HG03558 (cell line): ENCODE data around the gene SLC47A2.
"Not testable (repeated sequence)": the region's sequence is repeated elsewhere in the genome, so short reads cannot be mapped to it uniquely, and the experiment has no call there.

Experiments used
- ATAC-seq: cut with Tn5 transposase; IDR thresholded peaks from one replicate; pipeline ENCODE4 v1.9.1; 2021; ENCODE audit warnings: moderate number of reproducible peaks; ENCODE audit not compliant: unreplicated experiment; ENCODE audit errors: extremely low read depth

SLC47A2 gene

GRCh38 chr17:19673623-19674022 lies 42.8 kb downstream of the SLC47A2 start:
- ATAC-seq, result no peak

- ATAC-seq, result no peak
These were observed 44.2 kb downstream of the SLC47A2 start for GRCh38 chr17:19672009-19672750.

- no peak for ATAC-seq
These were observed 45.0 kb downstream of the SLC47A2 start for GRCh38 chr17:19671433-19671832.

- no peak for ATAC-seq
These were observed 45.5 kb downstream of the SLC47A2 start for GRCh38 chr17:19670908-19671307.

- ATAC-seq, result not testable (repeated sequence)
These were observed 46.7 kb downstream of the SLC47A2 start for GRCh38 chr17:19669680-19670079.

GRCh38 chr17:19664821-19665181 lies 51.6 kb downstream of the SLC47A2 start:
- no peak for ATAC-seq

DNA sequence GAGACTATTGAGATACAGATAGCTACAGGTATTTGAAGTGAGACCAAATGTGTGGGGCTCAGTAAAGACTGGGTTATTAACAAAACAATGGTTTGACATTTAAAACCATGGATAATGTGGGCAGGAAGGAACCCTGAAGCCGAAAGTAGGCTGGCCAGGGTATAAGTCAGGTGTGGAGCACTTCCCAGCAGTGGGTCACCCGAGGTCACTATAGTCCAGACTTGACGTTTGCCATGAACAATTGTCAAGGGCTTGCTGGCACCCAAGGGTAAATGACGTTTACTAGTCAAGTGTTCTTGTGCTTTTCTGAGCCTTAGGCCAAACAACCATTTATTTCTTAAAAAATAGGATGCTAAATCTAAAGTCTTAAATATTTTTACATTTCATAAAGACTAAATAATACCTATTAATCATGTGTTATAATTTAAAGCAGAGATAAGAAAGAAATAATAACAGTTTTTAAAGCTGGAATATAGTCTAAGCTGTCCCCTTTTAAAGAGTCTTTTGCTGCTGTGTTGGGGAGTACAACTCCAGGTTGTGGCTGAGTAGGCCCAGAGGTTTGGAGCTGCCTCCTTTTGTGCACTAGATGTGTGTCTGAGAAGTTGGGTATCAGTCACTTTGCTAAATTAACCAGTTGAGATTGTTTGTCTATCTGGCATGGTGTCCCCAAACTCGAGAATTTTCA lies 52.1 kb downstream of the SLC47A2 start:
- no peak for ATAC-seq

GRCh38 chr17:19663097-19663496 lies 53.3 kb downstream of the SLC47A2 start:
- no peak for ATAC-seq

DNA sequence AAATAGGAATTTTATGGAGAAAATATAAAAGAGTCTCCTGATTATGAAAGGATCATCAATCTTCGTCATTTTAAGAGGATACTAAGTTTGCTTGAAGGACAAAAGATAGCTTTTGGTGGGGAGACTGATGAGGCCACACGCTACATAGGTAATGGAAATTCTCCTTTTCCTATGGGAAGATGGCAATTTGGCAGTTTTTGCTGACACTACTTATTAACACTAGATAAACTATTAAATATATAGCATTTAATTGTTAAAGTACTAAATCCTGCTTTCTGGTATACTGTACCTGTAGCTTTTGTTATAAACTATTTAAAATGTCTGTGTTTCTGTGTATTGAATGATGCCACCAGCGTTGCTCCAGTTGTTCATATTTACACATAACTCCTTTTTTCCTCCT lies 55.3 kb downstream of the SLC47A2 start:
- ATAC-seq, result no peak

DNA sequence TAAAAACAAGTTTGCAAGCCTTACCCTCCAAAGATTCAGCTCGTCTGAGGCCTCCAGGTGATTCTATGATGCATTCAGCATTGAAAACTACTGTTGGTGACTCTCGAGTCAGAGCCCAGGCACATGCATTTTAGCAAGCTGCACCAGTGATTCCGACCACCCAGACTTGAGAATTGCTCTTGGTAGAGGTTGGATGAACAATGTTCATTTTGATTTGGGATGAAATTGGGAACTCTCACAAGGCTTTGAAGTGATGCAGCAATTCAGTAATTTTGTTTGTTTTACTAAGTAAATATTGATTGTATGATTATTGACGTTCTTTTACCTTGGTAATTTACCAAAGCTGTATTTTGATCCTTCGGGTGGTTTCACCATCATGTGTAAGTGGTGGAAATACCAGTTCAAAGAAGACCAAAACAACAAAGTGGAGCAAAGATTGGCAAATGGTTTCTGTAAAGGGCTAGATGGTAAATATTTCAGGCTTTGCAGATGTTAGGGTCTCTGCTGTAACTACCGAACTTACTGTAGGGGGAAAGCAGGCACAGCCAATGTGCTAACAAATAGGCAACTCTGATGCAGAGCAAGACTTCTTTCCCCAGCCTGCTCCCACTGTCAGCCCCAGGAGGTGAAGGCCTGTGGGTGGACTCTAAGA lies 56.0 kb downstream of the SLC47A2 start:
- no peak for ATAC-seq

DNA sequence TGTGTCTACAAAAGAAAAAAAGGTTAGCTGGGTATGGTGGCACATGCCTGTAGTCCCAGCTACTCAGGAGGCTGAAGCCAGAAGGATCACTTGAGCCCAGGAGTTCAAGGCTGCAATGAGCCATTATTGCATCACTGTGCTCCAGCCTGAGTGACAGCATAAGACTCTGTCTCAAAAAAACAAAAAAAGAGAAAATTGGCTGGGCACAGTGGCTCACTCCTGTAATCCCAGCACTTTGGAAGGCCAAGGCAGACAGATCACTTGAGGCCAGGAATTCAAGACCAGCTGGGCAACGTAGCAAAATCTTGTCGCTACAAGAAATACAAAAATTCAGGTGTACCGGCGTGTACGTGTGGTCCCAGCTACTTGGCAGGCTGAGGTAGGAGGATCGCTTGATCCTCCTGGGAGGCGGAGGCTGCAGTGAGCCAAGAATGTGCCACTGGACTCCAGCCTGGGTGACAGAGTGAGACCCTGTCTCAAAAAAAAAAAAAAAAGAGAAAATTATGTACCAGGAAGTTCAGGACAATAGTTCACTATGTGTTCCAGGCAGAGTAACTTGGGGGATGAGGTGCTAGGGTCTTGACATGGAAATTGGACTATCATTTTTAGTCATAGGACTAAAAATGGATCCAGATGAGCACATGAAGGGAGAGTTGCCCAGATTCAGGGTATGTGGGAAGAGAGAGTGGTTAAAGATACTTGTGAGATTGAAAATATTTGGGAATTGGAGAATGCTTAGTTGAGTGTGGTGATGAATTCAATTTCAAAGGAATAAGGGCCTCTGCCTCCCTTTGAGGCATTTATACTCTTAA lies 56.8 kb downstream of the SLC47A2 start:
- no peak for ATAC-seq

GRCh38 chr17:19656851-19657581 lies 59.4 kb downstream of the SLC47A2 start:
- no peak for ATAC-seq

- no peak for ATAC-seq
These were observed 60.0 kb downstream of the SLC47A2 start for GRCh38 chr17:19656336-19656735.

DNA sequence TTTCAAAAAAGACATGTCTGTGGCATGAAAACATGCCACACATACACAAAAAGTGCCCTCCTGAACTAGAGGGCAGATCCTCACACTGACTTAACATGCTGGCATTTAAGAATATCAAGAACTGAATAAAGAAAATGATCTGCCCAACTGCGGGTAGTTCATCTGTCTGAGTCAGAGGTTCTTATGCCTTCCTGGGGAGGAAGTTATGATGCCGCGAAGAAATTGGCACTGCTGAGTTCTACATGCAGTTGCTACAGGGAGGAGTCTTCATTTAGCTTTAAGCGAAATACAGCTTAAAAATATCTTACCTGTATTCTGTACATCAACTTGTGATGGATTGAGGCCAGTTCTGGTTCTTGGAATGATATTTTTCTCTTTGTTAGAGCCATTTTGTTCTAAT lies 61.5 kb downstream of the SLC47A2 start:
- no peak for ATAC-seq

DNA sequence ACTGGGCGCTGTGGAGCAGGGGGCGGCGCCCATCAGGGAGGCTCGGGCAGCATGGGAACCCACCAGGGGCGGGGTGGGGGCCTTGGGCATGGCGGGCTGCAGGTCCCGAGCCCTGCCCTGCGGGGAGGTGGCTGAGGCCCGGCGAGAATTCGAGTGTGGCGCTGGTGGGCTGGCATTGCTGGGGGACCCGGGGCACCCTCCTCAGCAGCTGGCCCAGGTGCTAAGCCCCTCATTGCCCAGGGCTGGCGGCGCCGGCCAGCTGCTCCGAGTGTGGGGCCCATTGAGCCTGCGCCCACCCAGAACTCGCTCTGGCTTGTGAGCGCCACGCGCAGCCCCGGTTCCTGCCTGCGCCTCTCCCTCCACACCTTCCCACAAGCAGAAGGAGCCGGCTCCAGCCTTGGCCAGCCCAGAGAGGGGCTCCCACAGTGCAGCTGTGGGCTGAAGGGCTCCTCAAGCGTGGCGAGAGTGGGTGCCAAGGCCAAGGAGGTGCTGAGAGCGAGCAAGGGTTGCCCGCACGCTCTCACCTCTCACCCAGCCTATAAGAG lies 62.0 kb downstream of the SLC47A2 start:
- ATAC-seq, result no peak

DNA sequence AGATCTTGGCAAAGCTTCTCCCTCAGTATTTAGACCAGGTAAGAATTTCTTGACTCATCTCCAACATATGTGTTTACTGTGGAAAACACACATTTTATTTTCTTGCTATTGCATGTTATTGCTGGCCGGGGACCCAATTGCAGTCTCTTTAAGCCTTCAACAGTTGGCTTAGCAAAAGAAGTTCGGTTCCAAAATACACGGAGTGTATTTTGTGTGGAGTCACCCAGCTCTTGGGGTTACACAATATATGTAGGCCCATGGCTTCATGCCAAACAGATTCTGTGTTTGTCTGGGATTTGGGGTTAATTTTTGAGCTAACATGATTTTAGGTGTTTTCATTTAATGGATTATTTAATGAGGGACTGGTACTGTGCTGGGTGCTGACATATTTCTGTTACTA lies 63.8 kb downstream of the SLC47A2 start:
- no peak for ATAC-seq

- no peak for ATAC-seq
These were observed 64.7 kb downstream of the SLC47A2 start for GRCh38 chr17:19651451-19652238.

GRCh38 chr17:19650826-19651225 lies 65.6 kb downstream of the SLC47A2 start:
- ATAC-seq, result no peak

GRCh38 chr17:19649274-19649541 lies 67.2 kb downstream of the SLC47A2 start:
- no peak for ATAC-seq
